Left ventricle myocardium inferior (tissue), 1 donor: ENCODE results near the gene ZNF236. TPM values are rescaled to one million over a fixed set of nuclear protein-coding genes. Genes with fewer than 3 reads are reported as not detected.

Source experiments
- DNase-seq: peaks from one replicate; pipeline ENCODE4 v3.0.0-alpha.2; 2020
- H3K27ac ChIP-seq: fragments of 200-600 bp; replicated peaks from 2 replicates; pipeline ENCODE4 v1.8.0; 2021
- H3K27me3 ChIP-seq: fragments of 200-600 bp; 2 replicates; pipeline ENCODE4 v1.8.0; 2021; ENCODE audit warnings: low read depth
- H3K36me3 ChIP-seq: fragments of 200-600 bp; 2 replicates; pipeline ENCODE4 v1.8.0; 2021
- H3K4me1 ChIP-seq: fragments of 200-600 bp; 2 replicates; pipeline ENCODE4 v1.8.0; 2021
- H3K4me3 ChIP-seq: fragments of 200-600 bp; 2 replicates; pipeline ENCODE4 v1.8.0; 2021; ENCODE audit warnings: mild to moderate bottlenecking, moderate library complexity
- H3K9me3 ChIP-seq: fragments of 200-600 bp; replicated peaks from 2 replicates; pipeline ENCODE4 v1.8.0; 2021
- CTCF ChIP-seq: fragments of 200-600 bp; IDR thresholded peaks from 2 replicates; pipeline ENCODE4 v1.8.0; 2021; ENCODE audit warnings: antibody characterized with exemption, mild to moderate bottlenecking, borderline replicate concordance
- intact Hi-C: fragments of 100-400 bp; cut with micrococcal nuclease; formaldehyde crosslinking; loops from one replicate; pipeline ENCODE4 v1.11.0; 2022
- total RNA-seq: library from RNA; stranded (reverse); fragmentation: NEBNext Ultra II Directional; extraction: Animal tissue kit (Norgen Biotek cat#: 25700); gene quantifications from one replicate; pipeline ENCODE4 v1.2.1, GENCODE V29; 2021
- donor health status: DM: no; HTN: yes; CAD: no; lungs with severe emphysema.

ZNF236 gene
- total RNA-seq, 1 donor from 2014 or later = 10.6 TPM

- Histone ChIP-seq H3K36me3 (no peaks in the 10 kb centered on the region), H3K27me3 (no peaks in the 10 kb centered on the region), H3K27ac (no peak overlapping the region), H3K4me3 (no peak overlapping the region), H3K4me1 (peaks cover 23% of the 10 kb centered on the region), H3K9me3 (no peaks in the 10 kb centered on the region)
- intact Hi-C loops = no loop called here
- no peak for TF ChIP-seq CTCF
- no peak for DNase-seq
Observed at GRCh38 chr18:76839086-76839794, 16.9 kb downstream of the ZNF236 start.

- intact Hi-C loops = no loop called here
- H3K27ac ChIP-seq = no peak overlapping the region
- TF ChIP-seq CTCF = no peak
- no peaks in the 10 kb centered on the region for H3K27me3 ChIP-seq
- no peak for DNase-seq
- H3K4me1 ChIP-seq = peaks cover 30% of the 10 kb centered on the region
- no peak overlapping the region for H3K4me3 ChIP-seq
- H3K9me3 ChIP-seq = no peaks in the 10 kb centered on the region
- H3K36me3 ChIP-seq = no peaks in the 10 kb centered on the region
Observed at GRCh38 chr18:76842837-76843530, 20.6 kb downstream of the ZNF236 start.

DNA sequence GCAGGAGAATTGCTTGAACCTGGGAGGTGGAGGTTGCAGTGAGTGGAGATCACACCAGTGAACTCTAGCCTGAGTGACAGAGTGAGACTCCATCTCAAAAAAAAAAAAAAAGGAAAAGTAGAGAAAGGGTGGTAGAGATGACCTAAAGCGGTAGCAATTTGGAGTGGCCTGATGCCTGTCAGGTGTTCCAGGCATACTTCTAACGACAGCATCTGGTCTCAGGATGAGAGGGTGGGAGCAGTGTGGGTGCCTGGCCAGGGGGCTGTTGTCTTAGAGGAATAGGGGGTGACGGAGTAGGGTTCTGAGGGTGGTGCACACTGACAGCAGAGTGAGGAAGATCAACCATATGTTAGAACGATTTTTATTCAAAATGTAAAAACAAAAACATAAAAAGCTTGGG is 21.8 kb downstream of the ZNF236 start:
- H3K4me1 ChIP-seq = peaks cover 20% of the 10 kb centered on the region
- no peak overlapping the region for H3K27ac ChIP-seq
- H3K9me3 ChIP-seq = no peaks in the 10 kb centered on the region
- intact Hi-C loops = no loop called here
- H3K36me3 ChIP-seq = no peaks in the 10 kb centered on the region
- no peak for DNase-seq
- no peaks in the 10 kb centered on the region for H3K27me3 ChIP-seq
- TF ChIP-seq CTCF = no peak
- no peak overlapping the region for H3K4me3 ChIP-seq

DNA sequence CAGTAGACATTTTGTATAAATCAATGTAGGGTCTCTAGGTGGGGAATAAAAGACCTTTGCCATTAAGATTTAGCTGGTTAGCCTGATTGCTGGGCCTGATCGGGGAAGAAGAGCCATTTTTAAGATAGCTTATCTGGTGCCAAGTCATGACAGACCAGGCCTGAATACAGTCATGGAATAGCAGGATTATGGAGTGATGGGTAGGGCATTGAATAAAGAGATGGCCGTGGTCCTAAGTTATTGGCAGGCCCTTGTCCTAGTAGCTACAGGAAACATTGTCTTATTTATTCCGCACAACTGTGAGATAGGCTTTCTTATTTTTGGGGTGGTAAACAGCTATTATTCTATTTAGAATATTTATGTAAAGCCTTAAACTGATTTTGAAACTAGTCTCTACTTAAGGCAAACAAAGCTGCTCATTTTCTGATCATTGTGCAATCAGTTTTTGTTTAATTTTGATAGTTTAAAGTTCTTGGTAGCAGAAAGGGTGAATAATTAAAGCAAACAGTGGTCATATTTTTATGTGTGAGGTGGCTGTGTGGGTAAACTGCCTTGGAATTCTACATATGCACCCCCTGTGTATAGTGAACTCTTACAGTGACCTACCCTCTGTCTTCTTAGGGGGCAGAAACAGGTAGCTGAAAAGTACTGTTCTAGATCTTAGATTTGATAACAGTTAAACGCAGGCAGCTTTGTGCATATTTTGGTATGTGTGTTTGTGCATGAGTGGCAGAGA is 22.6 kb downstream of the ZNF236 start:
- no peak overlapping the region for H3K4me3 ChIP-seq

GRCh38 chr18:76846217-76846616 is 23.9 kb downstream of the ZNF236 start:
- intact Hi-C loops = no loop called here
- H3K27ac ChIP-seq = no peak overlapping the region
- H3K9me3 ChIP-seq = no peaks in the 10 kb centered on the region
- TF ChIP-seq CTCF = no peak
- no peaks in the 10 kb centered on the region for H3K27me3 ChIP-seq
- H3K36me3 ChIP-seq = peaks cover 1% of the 10 kb centered on the region
- H3K4me1 ChIP-seq = peaks cover 14% of the 10 kb centered on the region
- DNase-seq = no peak
- H3K4me3 ChIP-seq = no peak overlapping the region

More for the DNA sequence above, 22.6 kb downstream of the ZNF236 start:
- Histone ChIP-seq H3K27ac (no peak overlapping the region), H3K4me1 (peaks cover 15% of the 10 kb centered on the region), H3K27me3 (no peaks in the 10 kb centered on the region), H3K36me3 (no peaks in the 10 kb centered on the region), H3K9me3 (no peaks in the 10 kb centered on the region)
- no peak for TF ChIP-seq CTCF
- intact Hi-C loops = no loop called here
- no peak for DNase-seq
